Activated T-helper 2 cell treated with anti-CD3 and anti-CD28 coated beads, Interferon-gamma antibody, Interleukin-2, Interleukin-4, amounts not matched to agents 10 μg/mL and 5 μg/mL and 100 μg/mL, durations not matched to agents 14 hours and 24 hours and 36 hours (primary cell): Measurements from ENCODE around the gene ABHD14A. TPM values are rescaled to one million over a fixed set of nuclear protein-coding genes. Genes with fewer than 3 reads are reported as not detected.

Source experiments
- DNase-seq: peaks from one replicate; pipeline ENCODE4 v3.0.0; 2021; ENCODE audit warnings: low spot score
- H3K27ac Mint-ChIP-seq: one replicate; pipeline ENCODE4 v1.8.0; 2021; ENCODE audit warnings: mixed read lengths
- H3K27me3 Mint-ChIP-seq: one replicate; pipeline ENCODE4 v1.8.0; 2021; ENCODE audit warnings: low read depth, mixed read lengths
- H3K36me3 Mint-ChIP-seq: one replicate; pipeline ENCODE4 v1.8.0; 2021; ENCODE audit warnings: low read depth, mixed read lengths
- H3K4me1 Mint-ChIP-seq: one replicate; pipeline ENCODE4 v1.8.0; 2021; ENCODE audit warnings: low read depth, mixed read lengths
- H3K4me3 Mint-ChIP-seq: one replicate; pipeline ENCODE4 v1.8.0; 2021; ENCODE audit warnings: low read depth, mild to moderate bottlenecking, moderate library complexity, mixed read lengths
- H3K9me3 Mint-ChIP-seq: one replicate; pipeline ENCODE4 v1.8.0; 2021; ENCODE audit warnings: mixed read lengths
- intact Hi-C: fragments of 100-400 bp; cut with micrococcal nuclease; formaldehyde crosslinking; loops from one replicate; pipeline ENCODE4 v1.15.1; 2023
- total RNA-seq: library from RNA; stranded (reverse); gene quantifications from 2 replicates; pipeline ENCODE4 v1.2.3, GENCODE V29; 2022

ABHD14A gene
- total RNA-seq, 1 donor from 2014 or later: 13.5 TPM

DNA sequence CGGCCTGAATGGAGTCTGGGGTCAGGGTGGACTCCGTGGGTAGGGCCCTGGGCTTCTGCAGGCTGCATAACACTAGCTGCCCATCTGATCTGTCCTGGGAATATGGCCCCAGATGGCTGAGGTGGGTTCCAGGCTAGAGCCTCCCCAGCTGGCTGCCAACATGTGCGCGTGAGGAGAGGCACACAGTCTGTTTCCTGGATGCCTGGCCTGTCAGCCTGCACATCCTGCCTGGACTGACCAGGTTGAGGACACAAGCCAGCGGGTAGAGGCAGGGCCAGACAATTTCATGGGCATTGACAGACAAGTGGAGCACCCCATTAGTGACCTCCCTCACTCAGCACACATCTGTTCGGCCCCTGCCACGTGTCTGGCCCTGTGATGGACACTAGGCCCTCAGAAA is 50.6 kb downstream of the ABHD14A start:
- Mint-ChIP-seq H3K27me3 (peaks cover 3% of the 10 kb centered on the region), H3K36me3 (no peaks in the 10 kb centered on the region), H3K27ac (no peak overlapping the region)

DNA sequence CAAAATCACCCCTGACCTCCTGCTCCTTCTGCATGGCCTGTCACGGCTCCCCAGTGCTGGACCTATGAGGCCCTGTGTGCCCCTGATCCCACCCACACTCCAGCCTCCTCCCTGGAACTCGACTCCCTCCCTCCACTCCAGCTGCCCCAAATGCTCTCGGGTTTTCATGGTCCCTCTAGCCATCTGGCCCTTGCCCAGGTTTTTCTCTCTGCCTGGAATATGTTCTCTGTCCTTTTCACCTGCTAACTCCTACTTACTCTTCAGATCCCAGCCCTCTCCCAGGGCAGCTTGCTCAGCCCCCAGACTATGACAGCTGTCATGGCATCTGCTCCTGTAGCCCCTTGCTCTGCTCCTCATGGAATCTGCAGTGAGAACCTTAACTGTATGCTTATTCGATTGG is 51.2 kb downstream of the ABHD14A start:
- Mint-ChIP-seq H3K9me3 (no peaks in the 10 kb centered on the region), H3K4me1 (no peaks in the 10 kb centered on the region), H3K27me3 (peaks cover 3% of the 10 kb centered on the region), H3K36me3 (no peaks in the 10 kb centered on the region), H3K4me3 (no peak overlapping the region), H3K27ac (no peak overlapping the region)
- DNase-seq: no peak
- intact Hi-C loops: no loop called here

More for the DNA sequence above, 50.6 kb downstream of the ABHD14A start:
- intact Hi-C loops: no loop called here
- H3K9me3 Mint-ChIP-seq: no peaks in the 10 kb centered on the region
- no peaks in the 10 kb centered on the region for H3K4me1 Mint-ChIP-seq
- no peak overlapping the region for H3K4me3 Mint-ChIP-seq
- DNase-seq: no peak

DNA sequence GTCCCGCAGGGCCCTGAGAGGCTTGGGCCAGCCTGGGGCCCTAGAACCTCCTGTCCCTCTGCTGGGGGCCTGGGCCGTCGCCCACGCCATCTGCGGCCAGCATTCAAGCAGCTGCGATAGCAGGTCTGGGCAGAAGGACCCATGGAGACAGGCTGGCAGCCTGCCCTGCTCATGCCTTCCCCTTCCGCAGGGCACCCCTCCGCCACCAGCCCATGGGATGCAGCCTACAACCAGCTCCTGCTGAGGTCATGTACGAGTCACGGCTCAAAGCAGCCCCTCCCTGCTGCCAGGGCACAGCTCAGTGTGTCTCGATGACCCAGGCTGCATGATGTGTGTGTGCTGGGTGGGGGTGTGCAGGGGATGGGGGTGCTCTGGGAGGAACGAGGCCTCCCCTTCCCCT is 53.7 kb downstream of the ABHD14A start:
- Mint-ChIP-seq H3K4me1 (no peaks in the 10 kb centered on the region), H3K27ac (no peak overlapping the region), H3K27me3 (peaks cover 3% of the 10 kb centered on the region), H3K4me3 (no peak overlapping the region), H3K36me3 (no peaks in the 10 kb centered on the region), H3K9me3 (no peaks in the 10 kb centered on the region)
- intact Hi-C loops: no loop called here
- no peak for DNase-seq

DNA sequence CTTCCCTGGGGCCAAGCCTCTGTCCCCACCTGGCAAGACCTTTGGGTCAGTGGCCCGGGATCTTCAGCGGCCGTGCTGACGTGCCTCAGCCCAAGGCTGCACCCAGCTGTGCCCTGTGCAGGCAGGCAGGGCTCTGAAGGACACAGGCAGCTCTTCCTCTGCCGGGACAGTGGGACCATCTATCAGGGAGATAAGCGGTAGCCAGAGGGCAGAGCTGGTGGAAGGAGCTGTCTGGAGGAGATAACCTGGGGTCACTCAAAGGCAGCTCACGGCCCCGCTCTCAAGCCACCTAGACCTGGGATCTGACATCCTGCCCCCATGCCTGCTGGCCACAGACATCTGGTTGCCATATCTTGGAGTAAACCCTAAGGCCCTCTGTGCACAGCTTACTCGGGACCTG is 54.2 kb downstream of the ABHD14A start:
- Mint-ChIP-seq H3K27me3 (peaks cover 3% of the 10 kb centered on the region), H3K4me1 (no peaks in the 10 kb centered on the region), H3K36me3 (no peaks in the 10 kb centered on the region), H3K4me3 (no peak overlapping the region), H3K27ac (no peak overlapping the region), H3K9me3 (no peaks in the 10 kb centered on the region)
- intact Hi-C loops: no loop called here
- DNase-seq: no peak

DNA sequence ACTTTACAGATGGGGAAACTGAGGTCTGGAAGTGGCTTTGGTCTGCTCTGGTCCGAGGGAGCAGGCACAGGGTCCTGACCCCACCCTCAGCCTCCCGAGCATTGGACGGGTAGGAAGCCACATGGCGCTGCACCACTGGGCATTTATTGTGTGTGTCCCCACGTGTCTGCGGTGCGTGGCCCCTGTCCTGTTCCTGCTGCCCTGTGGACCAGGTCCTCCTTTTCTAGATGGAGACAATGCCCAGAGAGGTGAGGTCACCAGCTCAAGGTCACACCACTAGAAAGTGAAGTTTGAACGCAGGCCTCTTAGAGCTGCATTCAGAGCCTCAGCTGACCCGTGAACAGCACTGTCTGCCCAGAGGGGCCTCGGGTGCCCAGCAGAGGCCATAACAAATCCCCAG is 54.7 kb downstream of the ABHD14A start:
- Mint-ChIP-seq H3K9me3 (no peaks in the 10 kb centered on the region), H3K4me1 (no peaks in the 10 kb centered on the region), H3K27me3 (peaks cover 3% of the 10 kb centered on the region), H3K36me3 (no peaks in the 10 kb centered on the region), H3K27ac (no peak overlapping the region), H3K4me3 (no peak overlapping the region)
- DNase-seq: no peak
- intact Hi-C loops: no loop called here

Other genes starting within 250 kb of the ABHD14A start
- gene IQCF6, start 195.8 kb upstream of the ABHD14A start, total RNA-seq: not detected in 2 replicates
- not detected in 2 replicates for gene IQCF2, start 113.4 kb upstream of the ABHD14A start, total RNA-seq
- gene IQCF5, start 99.5 kb upstream of the ABHD14A start, total RNA-seq: not detected in 2 replicates
- not detected in 2 replicates for gene IQCF1, start 71.7 kb upstream of the ABHD14A start, total RNA-seq
- gene RRP9, start 33.2 kb upstream of the ABHD14A start, total RNA-seq: 57.5 and 58.2 TPM in 2 replicates
- gene PARP3, start 32.7 kb upstream of the ABHD14A start, total RNA-seq: 15.8 and 18.9 TPM in 2 replicates
- gene GPR62, start 19.7 kb upstream of the ABHD14A start, total RNA-seq: not detected in 2 replicates
- 21.1 and 23.8 TPM in 2 replicates for gene PCBP4, start 7.6 kb upstream of the ABHD14A start, total RNA-seq
- gene ABHD14B, start 1.0 kb upstream of the ABHD14A start, total RNA-seq: 49.2 and 51.6 TPM in 2 replicates
- 62.8 and 64.6 TPM in 2 replicates for gene ACY1, start 8.5 kb downstream of the ABHD14A start, total RNA-seq
- 1,666 and 1,693 TPM in 2 replicates for gene RPL29, start 20.8 kb downstream of the ABHD14A start, total RNA-seq
- 29.0 and 30.3 TPM in 2 replicates for gene DUSP7, start 81.5 kb downstream of the ABHD14A start, total RNA-seq
- 20.4 and 22.2 TPM in 2 replicates for gene POC1A, start 179.4 kb downstream of the ABHD14A start, total RNA-seq
- 117 and 123 TPM in 2 replicates for gene ALAS1, start 223.1 kb downstream of the ABHD14A start, total RNA-seq